Measurements from ENCODE around the gene OSBPL8. TPM values are rescaled to one million over a fixed set of nuclear protein-coding genes. Genes with fewer than 3 reads are reported as not detected.
A peak's percentile ranks its signal among the peaks of the same experiment; 100 is the strongest.

The OSBPL8 gene
- total and polyA plus RNA-seq, 2 of the 8 experiments (the other 6 are each of a cell fraction or from before 2014, with no cell fraction given), result 10.9 to 81.1 TPM

GRCh38 chr12:76313299-76313698, 246.3 kb downstream of the OSBPL8 start:
- WGBS, 2 experiments (ENCODE audit: extremely low coverage in 1 of 2, insufficient coverage in 1 of 2, insufficient read length in 1 of 2, insufficient replicate concordance in 2 of 2, low coverage in 1 of 2, low lambda C conversion rate in 2 of 2, missing lambda C conversion rate in 1 of 2), result 77% methylated on average over 9 of the region's 9 CpGs; no CpG with 5 or more reads in 1 of the 2 experiments

More at GRCh38 chr12:76313299-76313698, 246.3 kb downstream of the OSBPL8 start:
- Histone ChIP-seq H4K91ac (replicated peaks; ENCODE audit: insufficient read length, low read length) (no peak overlapping the region), H2BK120ac (replicated peaks; ENCODE audit: low read depth, low read length) (no peak overlapping the region), H3K36me3 (ENCODE audit: control insufficient read depth in 2 of 4, insufficient read depth in 4 of 4, low read length in 3 of 4) (no peaks in the 10 kb centered on the region), H3K14ac (ENCODE audit: insufficient read length) (no peak overlapping the region), H3K4me2 (ENCODE audit: insufficient read depth in 1 of 2, low read depth in 2 of 2, low read length in 2 of 2) (0 out of 4 replicates have a peak overlapping the region, but pooled peaks of 1 of the 2 experiments have one; percentile 4), H3K23ac (ENCODE audit: insufficient read length) (no peak overlapping the region), H3K4me3 (ENCODE audit: extremely low read depth in 1 of 4, insufficient read depth in 2 of 4, low read depth in 3 of 4, low read length in 4 of 4) (no peak overlapping the region), H2BK15ac (ENCODE audit: low read length) (no peak overlapping the region), H4K5ac (ENCODE audit: insufficient read length, low read depth, low read length) (no peak overlapping the region), H3K18ac (ENCODE audit: extremely low read depth, low read length) (peak overlapping the region; percentile 55; the same call in 1 of the 2 replicates), H4K20me1 (replicated peaks in 1 of 2; ENCODE audit: control insufficient read depth in 1 of 2, insufficient read depth in 2 of 2, low read length in 2 of 2) (no peaks in the 10 kb centered on the region), H2AK5ac (ENCODE audit: low read depth, low read length) (no peak overlapping the region), H3K4me1 (replicated peaks in 1 of 4; ENCODE audit: control insufficient read depth in 3 of 4, insufficient read depth in 4 of 4, low read length in 3 of 4) (peaks cover 0 to 2% (median 0%) of the 10 kb centered on the region in 4 experiments; a peak in 1 of 7 replicates), H3K56ac (replicated peaks; ENCODE audit: insufficient read length, low read depth, low read length) (no peak overlapping the region), H2AFZ (ENCODE audit: low read length) (0 out of 2 replicates have a peak overlapping the region, but pooled peaks have one; percentile 12), H3K79me1 (ENCODE audit: low read depth, low read length) (no peaks in the 10 kb centered on the region), H4K8ac (ENCODE audit: extremely low read depth, insufficient read depth, low read length) (no peak overlapping the region), H3K27ac (ENCODE audit: low read depth, low read length) (no peak overlapping the region), H3K27me3 (replicated peaks in 1 of 4; ENCODE audit: control insufficient read depth in 3 of 4, extremely low read depth in 1 of 4, insufficient read depth in 3 of 4, low read length in 3 of 4) (no peaks in the 10 kb centered on the region; a peak in 1 of 7 replicates), H2BK20ac (ENCODE audit: low read length) (no peak overlapping the region), H2BK5ac (ENCODE audit: low read depth, low read length) (no peak overlapping the region; the same call in 1 of the 2 replicates), H3K9me3 (ENCODE audit: insufficient read depth in 2 of 2, low read depth in 1 of 2, low read length in 1 of 2) (no peaks in the 10 kb centered on the region), H3K23me2 (ENCODE audit: low read depth, low read length) (no peaks in the 10 kb centered on the region; the same call in 1 of the 2 replicates), H3K9ac (replicated peaks in 1 of 4; ENCODE audit: extremely low read depth in 1 of 4, low read depth in 3 of 4, low read length in 3 of 4) (no peak overlapping the region), H2BK12ac (ENCODE audit: low read depth, low read length) (no peak overlapping the region; the same call in 1 of the 2 replicates), H3K79me2 (ENCODE audit: control insufficient read depth in 1 of 2, insufficient read depth in 2 of 2, low read length in 2 of 2) (no peaks in the 10 kb centered on the region), H3K4ac (replicated peaks; ENCODE audit: insufficient read length, low read depth, low read length) (no peak overlapping the region)
- TF ChIP-seq RAD21 (IDR thresholded peaks at IDR 0.05 in 1 of 2, conservative IDR thresholded peaks at IDR 0.05 in 1 of 2; ENCODE audit: low read depth in 2 of 2, low read length in 2 of 2), result peak in 1 of 2 experiments; percentile 10; a peak in 1 of 4 replicates
- no peak for TF ChIP-seq CEBPB (IDR thresholded peaks at IDR 0.05; ENCODE audit: low read depth, low read length)
- no peak for DNase-seq (ENCODE audit: low read depth in 1 of 2, low spot score in 2 of 2)
- no peak for FAIRE-seq
- ChIA-PET POLR2A (ENCODE audit: partially characterized antibody) (no interaction called here), CTCF (ENCODE audit: partially characterized antibody) (interaction anchor here (0.7 to 1.4 kb wide), 2 partner anchors 42 to 155 kb away, joined by 3 to 5 read pairs; no protein-coding TSS in a partner anchor)

Measured in H1 (cell line).